Stimulated activated CD8-positive, alpha-beta memory T cell treated with anti-CD3 and anti-CD28 coated beads, Interleukin-15, amount 100 ng/mL, for 24 hours (primary cell): Measurements from ENCODE around the gene FXN.
"Not testable (repeated sequence)": the region's sequence is repeated elsewhere in the genome, so short reads cannot be mapped to it uniquely, and the experiment has no call there.

Source experiments
- DNase-seq: peaks from one replicate; pipeline ENCODE4 v3.0.0-alpha.2; 2020; ENCODE audit warnings: low read depth

The FXN gene

DNA sequence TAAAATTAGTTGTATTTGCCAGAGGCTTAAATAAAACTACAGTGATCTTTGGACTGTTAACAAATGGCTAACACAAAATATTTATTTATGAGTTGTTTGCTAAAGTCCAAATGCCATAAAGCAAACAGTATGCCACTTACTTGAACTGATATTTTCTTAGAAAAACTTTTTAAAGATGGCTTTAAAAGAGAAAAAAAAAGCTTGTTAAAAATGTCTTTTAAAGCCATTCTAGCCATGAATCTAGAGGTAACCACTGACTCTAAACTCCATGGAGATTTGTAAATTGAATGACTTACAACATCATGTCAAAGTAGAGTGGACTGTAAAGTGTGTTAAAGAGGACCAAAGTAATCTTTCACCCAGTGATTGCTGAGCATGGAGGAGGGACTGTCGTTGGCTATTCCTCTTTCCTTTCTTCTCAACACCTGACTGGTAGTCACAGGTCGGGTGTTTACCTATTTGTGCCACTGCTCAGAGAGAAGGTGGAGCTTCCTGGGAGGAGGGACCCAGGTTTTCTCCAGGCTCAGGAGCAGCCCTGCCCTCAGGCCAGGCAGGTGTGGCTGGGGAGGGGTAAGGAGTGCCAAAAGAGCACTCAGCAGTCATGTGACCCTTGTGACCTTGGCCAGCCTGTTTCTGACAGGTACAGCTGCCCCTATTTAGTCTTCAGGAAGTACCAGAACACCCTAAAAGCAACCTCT, 69.4 kb downstream of the FXN start:
- DNase-seq, result no peak

- DNase-seq, result no peak
Observed at GRCh38 chr9:69107771-69108170, 72.2 kb downstream of the FXN start.

DNA sequence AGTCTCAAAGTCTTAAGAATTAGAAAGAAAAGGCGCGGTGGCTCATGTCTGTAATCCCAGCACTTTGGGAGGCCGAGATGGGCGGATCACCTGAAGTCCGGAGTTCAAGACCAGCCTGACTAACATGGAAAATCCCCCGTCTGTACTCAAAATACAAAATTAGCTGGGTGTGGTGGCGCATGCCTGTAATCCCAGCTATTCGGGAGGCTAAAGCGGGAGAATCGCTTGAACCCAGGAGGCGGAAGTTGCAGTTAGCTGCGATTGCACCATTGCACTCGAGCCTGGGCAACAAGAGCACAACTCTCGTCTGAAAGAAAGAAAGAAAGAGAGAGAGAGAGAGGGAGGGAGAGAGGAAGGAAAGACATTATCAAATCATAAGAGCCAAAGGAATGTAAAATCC, 73.2 kb downstream of the FXN start:
- DNase-seq, result not testable (repeated sequence)

DNA sequence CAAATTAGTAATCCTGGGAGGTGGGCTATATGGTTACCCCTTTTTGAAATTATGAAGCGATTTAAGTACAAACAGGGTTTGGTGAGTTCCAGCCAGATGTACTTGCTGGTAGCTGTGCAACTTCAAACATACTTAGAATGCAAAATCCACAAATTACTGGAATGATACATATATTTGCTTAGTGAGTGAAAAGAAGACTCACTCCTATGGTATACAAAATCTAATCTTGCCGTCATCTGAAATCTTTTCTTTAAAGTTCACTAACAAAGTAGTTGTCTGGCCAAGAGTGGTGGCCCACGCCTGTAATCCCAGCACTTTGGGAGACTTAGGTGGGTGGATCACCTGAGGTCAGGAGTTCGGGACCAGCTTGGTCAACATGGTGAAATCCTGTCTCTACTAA, 73.6 kb downstream of the FXN start:
- no peak for DNase-seq

GRCh38 chr9:69112646-69113045, 77.1 kb downstream of the FXN start:
- DNase-seq, result not testable (repeated sequence)

DNA sequence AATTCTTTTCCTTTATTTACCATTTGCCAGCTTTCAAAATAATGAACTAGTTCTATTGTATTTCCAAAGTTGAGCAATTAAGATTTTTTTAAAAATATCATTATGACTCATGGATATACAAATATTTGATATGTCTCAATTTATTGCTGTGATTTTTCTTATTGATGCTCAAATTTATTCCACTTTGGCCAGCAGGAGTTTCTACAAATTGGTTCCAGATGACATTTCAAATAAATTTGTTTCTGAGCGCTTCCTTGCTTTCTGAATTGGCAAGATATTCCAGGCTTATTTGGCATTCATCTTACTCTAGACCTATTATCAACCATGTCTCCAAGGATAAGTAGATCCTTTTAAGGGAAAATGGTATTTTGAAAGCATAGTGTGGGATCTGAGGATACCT, 80.1 kb downstream of the FXN start:
- no peak for DNase-seq

- no peak for DNase-seq
Observed at GRCh38 chr9:69118656-69119055, 83.1 kb downstream of the FXN start.

GRCh38 chr9:69120380-69121154, 85.0 kb downstream of the FXN start:
- no peak for DNase-seq

GRCh38 chr9:69121155-69122081, 85.9 kb downstream of the FXN start:
- no peak for DNase-seq

DNA sequence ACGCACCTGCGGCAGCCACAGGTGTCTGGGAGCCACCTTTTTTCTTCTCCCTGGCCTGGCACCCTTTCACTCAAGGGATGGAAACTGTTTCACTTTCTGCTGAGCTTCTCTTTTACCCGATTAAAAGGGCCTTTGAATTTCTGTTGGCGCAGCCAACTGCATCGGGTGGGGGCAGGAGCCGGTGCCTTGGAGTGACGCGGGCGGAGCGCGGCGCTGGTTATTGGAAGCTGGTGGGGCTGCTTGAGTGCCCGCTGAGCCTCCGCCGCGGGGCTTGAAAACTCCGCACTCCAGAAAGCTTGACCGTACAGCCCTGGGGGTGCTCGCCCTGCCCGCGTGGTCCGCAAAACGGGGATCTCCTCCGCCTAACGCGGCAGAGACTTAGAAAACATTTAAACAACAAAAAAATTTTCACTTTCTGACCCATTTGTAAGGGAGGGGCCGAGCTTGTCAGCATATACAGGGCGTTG, 86.6 kb downstream of the FXN start:
- no peak for DNase-seq

GRCh38 chr9:69122549-69123141, 87.1 kb downstream of the FXN start:
- no peak for DNase-seq

GRCh38 chr9:69130456-69131441, 95.2 kb downstream of the FXN start:
- no peak for DNase-seq

DNA sequence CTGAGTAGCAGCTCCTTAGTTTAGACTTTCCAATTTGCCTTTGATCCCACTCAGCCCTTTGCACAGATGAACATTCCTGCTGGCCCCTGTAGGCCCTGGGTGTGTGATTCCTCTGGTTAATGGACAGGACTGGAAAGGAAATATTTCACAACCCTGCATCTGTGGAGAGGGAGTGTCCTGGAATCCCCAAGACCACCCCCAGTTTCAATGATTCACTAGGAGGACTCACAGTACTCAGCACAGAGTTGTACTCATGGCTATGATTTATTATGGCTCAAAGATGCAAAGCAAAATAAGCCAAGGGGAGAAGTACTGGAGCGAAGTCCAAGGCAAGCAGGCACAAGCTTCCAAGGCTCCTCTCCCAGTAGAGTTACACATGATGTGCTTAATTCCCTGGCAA, 96.1 kb downstream of the FXN start:
- DNase-seq, result no peak

- DNase-seq, result no peak
Observed at GRCh38 chr9:69132361-69132760, 96.8 kb downstream of the FXN start.

DNA sequence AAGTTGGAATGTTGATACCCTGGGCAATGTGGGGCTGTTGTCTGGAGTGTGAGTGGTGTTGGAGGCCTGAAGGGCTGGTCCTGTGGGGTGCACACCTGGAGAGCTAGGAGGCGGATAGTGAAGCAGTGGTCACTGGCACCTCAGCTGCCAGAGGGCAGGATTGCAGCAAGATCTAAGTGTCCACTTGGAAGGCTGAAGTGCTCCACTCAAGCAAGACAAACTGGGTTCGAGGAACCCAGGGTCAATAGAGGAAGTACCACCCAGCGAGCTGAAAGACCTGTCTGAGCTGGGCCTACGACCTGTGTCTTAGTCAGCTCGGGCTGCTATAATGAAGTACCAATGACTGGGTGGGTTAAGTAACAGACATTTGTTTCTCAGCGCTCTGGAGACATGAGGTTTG, 98.9 kb downstream of the FXN start:
- no peak for DNase-seq

DNA sequence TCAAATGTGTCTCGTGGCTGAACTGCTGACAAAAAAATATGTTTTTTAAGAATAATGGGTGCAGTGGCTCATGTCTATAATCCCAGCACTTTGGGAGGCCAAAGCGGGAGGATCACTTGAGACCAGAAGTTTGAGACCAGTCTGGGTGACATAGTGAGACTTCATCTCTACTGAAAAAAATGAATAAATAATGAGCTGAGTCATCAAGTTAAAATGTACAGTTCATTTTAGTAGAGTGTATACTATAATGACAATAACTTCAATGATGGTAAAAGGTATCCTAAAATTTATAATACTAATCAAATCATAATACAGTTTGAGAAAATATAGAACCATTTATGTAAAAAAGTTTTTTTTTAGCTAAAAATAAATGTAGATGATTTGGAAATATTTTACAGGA, 100.6 kb downstream of the FXN start:
- no peak for DNase-seq

DNA sequence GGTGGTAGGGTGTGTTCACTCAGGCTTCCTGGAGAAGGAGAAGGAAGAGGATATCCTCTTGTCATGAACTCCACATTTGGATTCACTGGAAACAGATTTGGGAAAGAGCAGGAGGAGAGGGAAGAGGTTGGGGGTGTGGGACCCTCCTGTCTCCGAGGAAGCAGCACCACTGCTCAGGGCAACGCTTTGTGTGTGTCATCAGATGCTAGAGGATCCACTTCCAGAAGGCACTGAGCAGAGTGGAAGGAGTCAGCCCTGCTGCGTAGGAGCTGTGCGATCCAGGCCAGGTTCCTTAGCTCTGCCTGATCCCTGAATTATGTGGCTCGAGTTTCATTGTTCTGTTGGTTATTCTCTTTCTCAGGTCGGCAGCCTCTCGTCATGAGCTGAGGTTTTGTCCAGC, 101.2 kb downstream of the FXN start:
- no peak for DNase-seq

DNA sequence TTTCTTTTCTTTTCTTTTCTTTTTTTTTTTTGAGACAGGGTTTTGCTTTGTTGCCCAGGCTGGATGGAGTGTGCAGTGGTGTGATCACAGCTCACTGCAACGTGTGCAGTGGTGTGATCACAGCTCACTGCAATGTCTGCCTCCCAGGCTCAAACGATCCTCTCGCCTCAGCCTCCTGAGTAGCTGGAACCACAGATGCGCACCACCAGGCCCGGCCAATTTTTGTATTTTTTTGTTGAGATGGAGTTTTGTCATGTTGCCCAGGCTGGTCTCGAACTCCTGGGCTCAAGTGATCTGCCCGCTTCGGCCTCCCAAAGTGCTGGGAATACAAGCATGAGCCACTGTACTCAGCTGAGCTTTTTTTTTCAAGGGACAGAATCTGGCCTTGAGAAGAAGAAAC, 101.8 kb downstream of the FXN start:
- no peak for DNase-seq

GRCh38 chr9:69139596-69139995, 104.0 kb downstream of the FXN start:
- no peak for DNase-seq

GRCh38 chr9:69140123-69140735, 104.7 kb downstream of the FXN start:
- no peak for DNase-seq
